ENCODE data around the gene IGF2BP1.
"Not testable (repeated sequence)": the region's sequence is repeated elsewhere in the genome, so short reads cannot be mapped to it uniquely, and the experiment has no call there.

IGF2BP1 gene

GRCh38 chr17:49055181-49055927, 58.2 kb downstream of the IGF2BP1 start:
- DNase-seq: no peak

GRCh38 chr17:49061524-49061943, 64.3 kb downstream of the IGF2BP1 start:
- no peak for DNase-seq

GRCh38 chr17:49063652-49064051, 66.5 kb downstream of the IGF2BP1 start:
- no peak for DNase-seq

GRCh38 chr17:49067163-49067562, 70.0 kb downstream of the IGF2BP1 start:
- no peak for DNase-seq

- no peak for DNase-seq
These were observed 72.5 kb downstream of the IGF2BP1 start for GRCh38 chr17:49069585-49070273.

- DNase-seq: no peak
These were observed 73.9 kb downstream of the IGF2BP1 start for GRCh38 chr17:49071106-49071505.

GRCh38 chr17:49074851-49075540, 77.8 kb downstream of the IGF2BP1 start:
- DNase-seq: no peak

GRCh38 chr17:49076573-49077384, 79.6 kb downstream of the IGF2BP1 start:
- DNase-seq: no peak

- no peak for DNase-seq
These were observed 81.1 kb downstream of the IGF2BP1 start for GRCh38 chr17:49078248-49078647.

GRCh38 chr17:49079840-49080663, 82.9 kb downstream of the IGF2BP1 start:
- DNase-seq: no peak

GRCh38 chr17:49082231-49082630, 85.0 kb downstream of the IGF2BP1 start:
- DNase-seq: no peak

GRCh38 chr17:49085046-49085445, 87.9 kb downstream of the IGF2BP1 start:
- not testable (repeated sequence) for DNase-seq

- DNase-seq: no peak
These were observed 88.6 kb downstream of the IGF2BP1 start for GRCh38 chr17:49085565-49086315.

- no peak for DNase-seq
These were observed 89.1 kb downstream of the IGF2BP1 start for GRCh38 chr17:49086316-49086605.

GRCh38 chr17:49086649-49087048, 89.5 kb downstream of the IGF2BP1 start:
- DNase-seq: no peak

GRCh38 chr17:49089094-49089493, 91.9 kb downstream of the IGF2BP1 start:
- DNase-seq: no peak

- DNase-seq: no peak
These were observed 93.9 kb downstream of the IGF2BP1 start for GRCh38 chr17:49090878-49091594.

- no peak for DNase-seq
These were observed 95.9 kb downstream of the IGF2BP1 start for GRCh38 chr17:49093131-49093530.

- DNase-seq: no peak
These were observed 103.4 kb downstream of the IGF2BP1 start for GRCh38 chr17:49100601-49101000.

GRCh38 chr17:49101054-49101534, 103.9 kb downstream of the IGF2BP1 start:
- DNase-seq: no peak

- DNase-seq: not testable (repeated sequence)
These were observed 106.2 kb downstream of the IGF2BP1 start for GRCh38 chr17:49103360-49103759.
